Colonic mucosa (tissue), 4 donors: ENCODE measurements around the gene PITPNM2. TPM values are rescaled to one million over a fixed set of nuclear protein-coding genes. Genes with fewer than 3 reads are reported as not detected.

Experiments
- DNase-seq: peaks from one replicate; pipeline ENCODE4 v3.0.0-alpha.2; 2020
- H3K27ac ChIP-seq: fragments of 200-600 bp; one replicate; pipeline ENCODE4 v1.8.0; 2021
- H3K27me3 ChIP-seq: fragments of 200-600 bp; one replicate; pipeline ENCODE4 v1.8.0; 2021
- H3K36me3 ChIP-seq: fragments of 200-600 bp; one replicate; pipeline ENCODE4 v1.8.0; 2021
- H3K4me1 ChIP-seq: fragments of 200-600 bp; one replicate; pipeline ENCODE4 v1.8.0; 2021; ENCODE audit warnings: mild to moderate bottlenecking
- H3K4me3 ChIP-seq: fragments of 200-600 bp; one replicate; pipeline ENCODE4 v1.8.0; 2021
- H3K9ac ChIP-seq, 2 donors: one replicate each; pipeline ENCODE4 v1.7.0; 2013; ENCODE audit warnings: control low read depth in 2 of 2, low read depth in 2 of 2, low read length in 2 of 2
- H3K9me3 ChIP-seq: fragments of 200-600 bp; one replicate; pipeline ENCODE4 v1.8.0; 2021
- intact Hi-C: fragments of 100-400 bp; cut with DNase I; formaldehyde crosslinking; loops from one replicate; pipeline ENCODE4 v1.14.1; 2022
- total RNA-seq, 2 donors: library from RNA; stranded (reverse); fragmentation: NEBNext Ultra II Directional in 1 of 2; extraction: Animal tissue kit (Norgen Biotek cat#: 25700) in 1 of 2; gene quantifications; one replicate each; pipeline ENCODE4 v1.2.1, GENCODE V29; 2021
- TF ChIP-seq, protein P1 (sequence below): fragments of 200-600 bp; IDR thresholded peaks from one replicate; pipeline ENCODE4 v1.8.0; 2022; ENCODE audit warnings: antibody characterized with exemption, mild to moderate bottlenecking
- donor health status: healthy.
- donor health status: DM: no; HTN: no; CAD: no.
- donor health status: DM: no; HTN: no; CAD: no.

The PITPNM2 gene
- total RNA-seq, 2 donors from 2014 or later = 9.3 to 17.4 TPM

GRCh38 chr12:123111498-123112165, 39.3 kb downstream of the PITPNM2 start:
- no peaks in the 10 kb centered on the region for H3K4me1 ChIP-seq
- H3K27me3 ChIP-seq = no peaks in the 10 kb centered on the region
- no peaks in the 10 kb centered on the region for H3K9me3 ChIP-seq
- no peak overlapping the region for H3K27ac ChIP-seq
- H3K36me3 ChIP-seq = no peaks in the 10 kb centered on the region
- no peak overlapping the region for H3K9ac ChIP-seq
- intact Hi-C loops = no loop called here
- no peak overlapping the region for H3K4me3 ChIP-seq
- DNase-seq = no peak
- TF ChIP-seq, protein P1, sequence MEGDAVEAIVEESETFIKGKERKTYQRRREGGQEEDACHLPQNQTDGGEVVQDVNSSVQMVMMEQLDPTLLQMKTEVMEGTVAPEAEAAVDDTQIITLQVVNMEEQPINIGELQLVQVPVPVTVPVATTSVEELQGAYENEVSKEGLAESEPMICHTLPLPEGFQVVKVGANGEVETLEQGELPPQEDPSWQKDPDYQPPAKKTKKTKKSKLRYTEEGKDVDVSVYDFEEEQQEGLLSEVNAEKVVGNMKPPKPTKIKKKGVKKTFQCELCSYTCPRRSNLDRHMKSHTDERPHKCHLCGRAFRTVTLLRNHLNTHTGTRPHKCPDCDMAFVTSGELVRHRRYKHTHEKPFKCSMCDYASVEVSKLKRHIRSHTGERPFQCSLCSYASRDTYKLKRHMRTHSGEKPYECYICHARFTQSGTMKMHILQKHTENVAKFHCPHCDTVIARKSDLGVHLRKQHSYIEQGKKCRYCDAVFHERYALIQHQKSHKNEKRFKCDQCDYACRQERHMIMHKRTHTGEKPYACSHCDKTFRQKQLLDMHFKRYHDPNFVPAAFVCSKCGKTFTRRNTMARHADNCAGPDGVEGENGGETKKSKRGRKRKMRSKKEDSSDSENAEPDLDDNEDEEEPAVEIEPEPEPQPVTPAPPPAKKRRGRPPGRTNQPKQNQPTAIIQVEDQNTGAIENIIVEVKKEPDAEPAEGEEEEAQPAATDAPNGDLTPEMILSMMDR = no peak

DNA sequence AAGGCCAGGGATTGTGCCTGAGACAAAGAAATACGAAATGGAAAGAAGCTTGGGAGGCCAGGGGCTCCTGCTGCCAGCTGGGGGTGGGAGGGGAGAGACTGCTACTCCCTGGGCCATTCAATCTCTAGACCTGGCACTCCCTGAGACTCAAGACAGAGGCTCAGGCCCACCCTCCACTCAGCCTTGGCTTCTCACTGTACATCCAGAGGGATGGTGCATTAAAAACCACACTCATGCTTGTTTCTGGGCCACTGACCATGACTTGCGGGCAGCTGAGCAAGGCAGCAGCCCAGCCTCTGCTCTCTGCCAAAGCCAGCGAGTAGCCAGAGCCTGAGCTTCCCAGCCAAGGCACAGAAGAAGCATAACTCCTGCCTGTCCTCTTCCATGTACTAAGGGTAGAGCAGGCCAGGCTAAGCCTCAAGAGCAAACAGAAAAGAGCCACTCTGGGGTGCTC, 41.5 kb downstream of the PITPNM2 start:
- H3K27me3 ChIP-seq = no peaks in the 10 kb centered on the region
- H3K4me3 ChIP-seq = no peak overlapping the region
- TF ChIP-seq, protein P1 = no peak
- no peak overlapping the region for H3K9ac ChIP-seq
- no peaks in the 10 kb centered on the region for H3K9me3 ChIP-seq
- no peaks in the 10 kb centered on the region for H3K4me1 ChIP-seq
- DNase-seq = no peak
- H3K36me3 ChIP-seq = no peaks in the 10 kb centered on the region
- intact Hi-C loops = no loop called here
- no peak overlapping the region for H3K27ac ChIP-seq

- intact Hi-C loops = no loop called here
- Histone ChIP-seq H3K4me1 (no peaks in the 10 kb centered on the region), H3K27ac (no peak overlapping the region)
These were observed 42.2 kb downstream of the PITPNM2 start for GRCh38 chr12:123108682-123109066.

DNA sequence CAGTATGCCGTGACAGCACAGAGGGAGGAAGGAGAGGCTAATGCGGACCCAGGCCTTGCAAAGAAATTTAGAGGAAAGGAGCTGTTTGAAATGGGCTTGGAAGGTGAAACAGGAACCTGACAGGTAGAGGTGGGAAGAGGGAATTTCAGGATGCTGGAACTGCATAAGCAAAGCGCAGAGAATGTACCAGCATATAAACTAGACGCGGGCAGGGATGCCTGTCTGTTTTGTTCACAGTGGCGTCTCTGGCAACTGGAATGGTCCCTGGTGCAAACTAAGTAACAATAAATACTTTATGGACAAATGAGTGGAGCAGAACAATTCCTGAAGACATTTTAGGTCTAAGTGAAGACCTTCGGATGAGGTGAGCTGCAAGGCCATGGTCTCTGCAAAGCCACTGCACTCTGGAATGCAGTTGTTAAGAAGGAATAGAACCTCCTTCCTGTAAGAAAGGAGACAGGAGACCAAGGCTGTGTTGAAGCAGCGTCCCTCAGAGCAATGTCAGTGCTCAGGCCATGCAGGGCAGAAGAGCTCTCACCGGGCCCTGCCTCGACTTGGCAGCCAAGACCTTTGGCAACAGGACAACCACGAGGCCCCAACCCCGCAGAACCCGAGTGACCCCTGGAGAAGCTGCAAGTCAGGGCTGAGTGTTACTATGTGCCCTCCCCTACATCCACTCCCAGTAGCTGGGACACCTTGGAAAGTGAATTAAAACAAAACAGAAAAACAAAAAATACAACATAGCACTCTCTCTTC, 42.8 kb downstream of the PITPNM2 start:
- Histone ChIP-seq H3K4me1 (no peaks in the 10 kb centered on the region), H3K9ac (no peak overlapping the region), H3K27me3 (no peaks in the 10 kb centered on the region), H3K36me3 (no peaks in the 10 kb centered on the region), H3K27ac (no peak overlapping the region), H3K4me3 (no peak overlapping the region), H3K9me3 (no peaks in the 10 kb centered on the region)
- no peak for DNase-seq
- intact Hi-C loops = no loop called here
- TF ChIP-seq, protein P1 = no peak

More at GRCh38 chr12:123108682-123109066, 42.2 kb downstream of the PITPNM2 start:
- no peak for DNase-seq
- no peak overlapping the region for H3K4me3 ChIP-seq
- no peaks in the 10 kb centered on the region for H3K36me3 ChIP-seq
- TF ChIP-seq, protein P1 = no peak
- H3K27me3 ChIP-seq = no peaks in the 10 kb centered on the region
- no peak overlapping the region for H3K9ac ChIP-seq
- H3K9me3 ChIP-seq = no peaks in the 10 kb centered on the region

DNA sequence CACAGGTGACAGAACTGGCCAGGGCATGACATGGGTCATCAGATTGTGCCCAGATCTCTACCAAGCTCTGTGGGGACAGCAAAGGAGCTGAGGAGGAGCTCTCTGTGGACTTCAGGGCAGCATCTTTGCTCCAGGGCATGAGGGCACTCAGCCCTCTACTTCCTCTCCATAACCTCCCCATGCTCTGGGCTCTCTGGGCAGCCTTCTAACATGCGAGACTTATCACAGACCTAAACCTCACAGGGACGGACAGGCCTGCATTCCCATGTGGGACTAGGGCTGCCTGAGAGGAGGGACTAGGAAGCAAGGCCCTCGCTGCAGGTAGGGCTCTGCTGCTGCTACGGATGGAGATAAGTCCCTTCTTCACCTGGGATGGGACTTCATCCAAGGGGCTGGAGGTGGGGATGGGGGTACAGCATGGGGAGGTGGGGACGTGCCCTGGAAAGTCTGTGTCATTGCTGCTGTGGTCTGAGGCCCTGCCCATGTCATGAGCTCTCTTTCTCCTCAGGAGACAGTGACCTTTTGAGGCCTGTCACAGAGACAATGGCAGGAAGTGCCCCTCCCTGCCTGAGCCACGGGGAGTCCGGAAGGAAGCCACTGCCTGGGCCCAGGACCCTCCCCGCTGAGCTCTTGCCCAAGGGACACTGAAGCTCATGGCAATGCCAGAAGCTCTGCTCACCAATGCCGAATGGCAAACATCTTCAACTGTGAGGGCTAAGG, 44.1 kb downstream of the PITPNM2 start:
- peak; percentile 29 for DNase-seq
- no peak overlapping the region for H3K9ac ChIP-seq
- H3K4me3 ChIP-seq = no peak overlapping the region
- no peaks in the 10 kb centered on the region for H3K27me3 ChIP-seq
- no peaks in the 10 kb centered on the region for H3K4me1 ChIP-seq
- TF ChIP-seq, protein P1 = no peak
- no peaks in the 10 kb centered on the region for H3K36me3 ChIP-seq
- intact Hi-C loops = no loop called here
- no peak overlapping the region for H3K27ac ChIP-seq
- no peaks in the 10 kb centered on the region for H3K9me3 ChIP-seq
